RCC 7860 (cell line): ENCODE results near the gene NOXA1.

Experiments used
- DNase-seq: peaks from one replicate; pipeline ENCODE4 v3.0.0-alpha.2; 2015; ENCODE audit warnings: low spot score
- FAIRE-seq: peaks from 2 replicates; lab custom pipeline; 2012; peaks lifted over from hg19 to GRCh38; lab: Jason Lieb, UNC

The NOXA1 gene

GRCh38 chr9:137480686-137481683 lies 57.8 kb downstream of the NOXA1 start:
- FAIRE-seq (no peak), DNase-seq (no peak)

DNA sequence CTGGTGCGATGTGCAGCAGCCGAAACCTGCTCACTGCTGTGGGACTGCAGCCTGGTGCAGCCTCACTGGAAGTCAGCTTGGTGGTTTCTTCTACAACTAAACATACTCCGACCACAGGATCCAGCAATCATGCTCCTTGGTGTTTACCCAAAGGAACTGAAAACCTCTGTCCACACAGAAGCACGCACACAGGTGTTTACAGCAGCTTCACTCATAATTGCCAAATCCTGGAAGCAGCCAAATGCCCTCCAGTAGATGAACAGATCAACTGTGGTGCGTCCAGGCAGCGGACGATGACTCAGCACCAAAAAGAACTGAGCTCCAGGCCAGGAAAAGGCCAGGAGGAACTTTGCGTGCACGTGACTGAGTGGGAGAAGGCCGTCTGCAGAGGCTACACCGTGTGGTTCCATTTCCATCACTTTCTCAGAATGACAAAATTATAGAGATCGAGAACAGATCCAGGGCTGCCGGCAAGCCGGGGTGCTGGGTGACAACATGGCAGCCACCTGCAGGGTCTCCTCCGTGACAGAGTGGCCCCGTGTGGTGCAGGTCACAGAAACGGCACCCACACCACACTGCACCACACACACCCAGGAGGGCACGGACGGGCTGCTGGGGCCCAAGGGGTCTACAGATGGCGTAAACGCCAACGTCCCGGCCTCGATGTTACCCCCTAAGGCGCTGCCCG lies 59.0 kb downstream of the NOXA1 start:
- FAIRE-seq: no peak
- DNase-seq: peak; percentile 20
